ENCODE data around the gene CAPN2.
"Not testable (repeated sequence)": the region's sequence is repeated elsewhere in the genome, so short reads cannot be mapped to it uniquely, and the experiment has no call there.

The CAPN2 gene

DNA sequence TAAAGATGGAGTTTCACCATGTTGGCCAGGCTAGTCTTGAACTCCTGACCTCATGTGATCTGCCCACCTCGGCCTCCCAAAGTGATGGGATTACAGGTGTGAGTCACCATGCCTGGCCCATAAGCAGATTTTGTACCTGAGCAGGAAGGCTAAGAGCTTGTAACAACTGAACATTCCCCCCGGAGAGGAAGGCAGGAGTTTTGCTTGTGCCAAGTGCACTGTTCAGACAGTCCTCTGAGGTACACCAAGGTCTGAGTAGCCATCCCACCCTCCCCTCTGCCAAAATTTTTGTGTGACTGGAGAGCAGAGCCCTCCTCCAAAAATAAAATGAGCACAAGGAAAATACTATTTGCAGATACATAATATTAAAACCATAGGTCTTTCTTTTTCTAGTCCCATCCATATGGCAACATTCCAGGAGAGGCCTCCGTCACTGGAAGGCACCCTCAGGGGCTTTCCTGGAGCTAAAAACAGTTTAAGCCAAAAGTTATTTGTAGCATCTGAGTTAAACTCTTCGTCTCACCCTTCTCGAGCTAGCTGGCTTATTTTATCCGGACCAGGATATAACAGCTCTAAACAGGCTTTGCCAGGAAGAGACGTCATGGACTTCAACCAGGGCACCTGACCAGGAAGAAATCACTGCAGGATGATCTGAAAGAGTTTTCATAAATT lies 27.2 kb downstream of the CAPN2 start:
- DNase-seq (ENCODE audit: low spot score) = no peak

DNA sequence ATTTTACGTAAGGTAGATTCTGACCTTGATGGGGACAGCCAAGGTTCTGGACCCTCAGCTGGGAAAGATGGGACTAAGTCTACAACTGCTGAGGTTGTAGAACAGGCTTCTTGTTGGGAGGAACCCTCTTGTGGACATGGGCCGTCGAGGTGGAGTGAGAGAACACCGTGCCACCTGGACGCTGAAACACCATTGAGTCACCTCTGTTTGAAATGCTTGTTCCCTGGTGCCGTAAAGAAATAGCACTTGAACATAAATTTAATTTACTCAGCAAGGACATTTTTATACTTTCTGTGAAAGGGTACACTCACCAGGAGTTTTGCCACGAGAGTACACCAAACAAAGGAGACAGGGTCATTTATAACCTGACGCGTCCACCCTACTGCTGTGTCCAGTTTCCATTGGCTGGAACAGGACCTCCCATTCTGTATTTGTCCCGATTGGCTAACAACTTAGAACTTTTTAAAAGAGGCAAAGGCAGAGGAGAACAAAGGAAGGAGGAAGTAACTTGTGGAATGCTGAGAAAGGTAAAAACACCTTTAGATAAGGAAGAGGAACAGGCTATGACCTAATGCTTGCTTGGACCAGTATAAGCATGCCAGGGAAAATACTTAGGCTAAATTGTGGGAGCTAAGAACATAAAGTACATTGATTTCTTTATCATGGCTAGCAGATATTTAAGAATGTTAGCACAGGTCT lies 27.8 kb downstream of the CAPN2 start:
- not testable (repeated sequence) for DNase-seq (ENCODE audit: low spot score)

DNA sequence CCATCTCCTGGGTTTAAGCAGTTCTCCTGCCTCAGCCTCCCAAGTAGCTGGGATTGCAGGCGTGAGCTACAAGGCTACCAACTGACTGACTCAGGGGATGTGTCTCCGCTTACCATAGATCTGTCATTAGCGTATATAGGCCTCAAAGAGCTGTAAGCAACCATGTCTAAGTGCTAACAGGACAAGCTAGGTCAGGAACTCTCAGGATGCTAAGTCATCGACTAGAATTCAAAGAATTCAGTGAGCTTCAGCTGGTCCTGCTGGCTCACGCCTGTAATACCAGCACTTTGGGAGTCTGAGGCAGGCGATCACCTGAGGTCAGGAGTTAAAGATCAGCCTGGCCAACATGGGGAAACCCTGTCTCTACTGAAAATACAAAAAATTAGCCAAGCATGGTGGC lies 29.5 kb downstream of the CAPN2 start:
- no peak for DNase-seq (ENCODE audit: low spot score)

DNA sequence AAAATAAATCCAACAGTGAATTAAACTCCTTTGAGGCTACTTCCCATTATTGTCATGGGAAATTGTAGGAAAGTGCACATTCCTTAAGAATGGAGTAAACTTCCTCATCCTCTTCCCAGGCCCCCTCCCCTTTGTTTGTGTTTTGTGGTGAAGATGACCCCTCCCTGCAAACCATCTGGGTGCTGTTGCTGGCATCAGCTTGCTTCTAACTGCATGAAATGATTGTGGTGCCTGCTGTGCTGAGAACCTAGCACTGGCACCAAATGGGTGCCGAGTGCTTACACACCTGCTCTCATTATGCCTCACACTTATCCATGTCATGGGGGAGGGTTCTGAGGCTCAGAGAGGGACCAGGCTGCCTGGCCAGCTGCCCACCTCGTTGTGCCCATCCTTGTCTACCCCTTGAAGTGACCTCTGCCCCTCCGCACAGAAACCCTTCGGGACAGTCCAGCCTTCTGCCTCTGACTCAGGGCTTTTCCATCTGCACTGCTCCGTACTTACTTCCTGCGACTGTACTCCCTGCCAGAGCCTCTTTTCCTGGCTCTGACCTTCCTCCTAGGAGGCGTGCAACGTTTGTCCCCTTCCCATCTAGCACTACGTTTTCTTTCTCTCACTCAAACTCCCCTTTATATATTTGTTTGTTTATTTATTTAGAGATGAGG lies 30.6 kb downstream of the CAPN2 start:
- no peak for DNase-seq (ENCODE audit: low spot score)

DNA sequence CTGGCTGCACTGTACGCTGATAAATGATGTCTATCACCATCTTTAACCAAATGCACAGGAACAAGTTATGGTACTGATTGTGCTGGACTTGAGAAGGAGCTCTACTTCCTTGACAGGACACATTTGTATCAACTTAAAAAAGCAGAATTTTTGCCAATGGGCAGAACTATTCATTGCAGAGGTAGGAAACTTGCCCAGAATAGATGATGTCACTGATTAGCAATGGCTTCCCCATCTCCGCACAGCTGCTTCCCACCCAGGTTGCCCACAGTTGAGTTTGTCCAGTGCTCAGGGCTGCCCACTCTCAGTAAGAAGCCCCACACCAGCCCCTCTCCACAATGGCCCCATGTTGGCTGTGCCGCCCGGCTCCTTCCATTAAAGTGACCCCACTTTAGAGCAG lies 33.4 kb downstream of the CAPN2 start:
- DNase-seq (ENCODE audit: low spot score) = peak; percentile 60

DNA sequence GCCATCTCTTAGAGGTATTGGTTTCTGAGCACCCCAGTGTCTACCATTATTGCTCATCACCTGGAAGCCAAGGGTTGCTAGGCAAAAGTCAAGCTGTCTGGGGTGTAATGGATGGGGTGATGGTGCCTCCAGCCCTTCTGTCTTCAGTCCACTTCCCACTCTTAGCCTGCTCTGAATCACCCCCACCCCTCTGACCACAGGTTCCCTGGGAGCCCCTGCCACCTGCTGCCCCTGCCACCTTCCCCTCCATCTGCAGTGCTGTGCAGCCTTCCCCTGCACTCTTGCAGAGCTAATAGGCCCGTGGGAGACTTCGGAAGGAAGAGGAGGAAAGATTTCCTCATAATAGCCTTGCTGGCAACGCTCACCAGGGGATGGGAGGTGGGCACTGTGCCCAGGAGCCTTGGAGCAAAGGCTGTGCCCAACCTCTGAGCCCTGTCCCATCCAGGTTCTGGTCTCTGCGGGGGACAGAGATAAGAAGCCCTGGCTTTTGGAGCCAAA lies 35.5 kb downstream of the CAPN2 start:
- DNase-seq (ENCODE audit: low spot score) = no peak

DNA sequence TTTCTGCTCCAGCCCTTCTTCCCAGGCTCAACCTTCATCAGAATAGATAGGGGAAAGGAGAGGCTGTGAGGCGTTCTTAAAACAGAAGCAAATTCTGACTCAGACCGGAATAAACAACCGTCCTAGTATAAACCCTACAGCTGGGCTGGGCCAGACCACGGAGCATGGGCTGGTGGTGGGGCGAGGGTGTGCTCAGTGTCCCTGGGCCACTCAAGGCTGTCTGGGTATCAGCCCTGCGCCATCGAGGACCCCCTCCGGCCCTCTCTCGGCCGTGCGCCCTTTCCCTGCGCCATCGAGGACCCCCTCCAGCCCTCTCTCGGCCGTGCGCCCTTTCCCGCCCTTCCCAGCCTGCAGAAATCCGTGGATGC lies 36.0 kb downstream of the CAPN2 start:
- DNase-seq (ENCODE audit: low spot score) = no peak

DNA sequence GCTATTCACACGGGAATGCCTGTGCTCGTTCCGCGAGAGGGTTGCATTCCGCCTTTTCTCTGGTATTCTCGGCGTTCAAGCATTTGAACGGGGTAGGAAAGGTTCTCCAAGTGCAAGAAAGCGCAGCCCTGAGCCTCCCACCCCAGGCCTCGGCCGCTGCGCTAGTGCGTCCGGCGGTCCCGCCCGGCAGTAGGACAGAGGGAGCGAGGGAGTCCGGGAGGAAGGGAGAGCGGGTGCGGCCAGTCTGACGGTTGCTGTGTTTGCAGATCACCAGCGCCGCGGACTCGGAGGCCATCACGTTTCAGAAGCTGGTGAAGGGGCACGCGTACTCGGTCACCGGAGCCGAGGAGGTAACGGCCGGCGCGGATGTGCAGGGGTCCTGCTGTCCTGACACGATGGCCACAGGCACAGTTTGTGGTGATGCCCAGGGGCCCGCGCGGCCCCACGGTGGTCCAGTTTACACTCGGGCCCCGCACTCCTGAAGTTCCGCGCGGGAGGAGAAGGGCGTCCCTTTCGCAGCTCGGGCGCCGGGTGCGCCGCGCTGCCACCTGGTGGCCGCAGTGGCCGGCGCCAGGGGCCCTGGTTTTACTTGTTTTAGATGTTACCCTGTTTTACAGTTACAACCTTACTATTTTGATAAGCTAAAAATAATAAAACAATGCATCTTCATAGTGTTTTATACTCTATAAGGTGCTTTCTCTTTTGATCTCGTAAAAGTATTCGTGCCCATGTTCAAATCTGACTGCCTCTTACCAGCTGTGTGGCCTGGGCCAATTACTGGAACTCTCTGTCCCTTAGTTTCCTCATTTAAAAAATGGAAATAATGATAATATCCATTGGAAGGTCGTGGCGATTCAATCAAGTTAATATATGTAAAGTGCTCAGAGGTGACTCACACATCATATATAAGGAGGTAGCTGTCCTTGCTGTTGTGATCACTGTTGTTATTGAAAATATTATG lies 36.7 kb downstream of the CAPN2 start:
- DNase-seq (ENCODE audit: low spot score) = peak; percentile 87

DNA sequence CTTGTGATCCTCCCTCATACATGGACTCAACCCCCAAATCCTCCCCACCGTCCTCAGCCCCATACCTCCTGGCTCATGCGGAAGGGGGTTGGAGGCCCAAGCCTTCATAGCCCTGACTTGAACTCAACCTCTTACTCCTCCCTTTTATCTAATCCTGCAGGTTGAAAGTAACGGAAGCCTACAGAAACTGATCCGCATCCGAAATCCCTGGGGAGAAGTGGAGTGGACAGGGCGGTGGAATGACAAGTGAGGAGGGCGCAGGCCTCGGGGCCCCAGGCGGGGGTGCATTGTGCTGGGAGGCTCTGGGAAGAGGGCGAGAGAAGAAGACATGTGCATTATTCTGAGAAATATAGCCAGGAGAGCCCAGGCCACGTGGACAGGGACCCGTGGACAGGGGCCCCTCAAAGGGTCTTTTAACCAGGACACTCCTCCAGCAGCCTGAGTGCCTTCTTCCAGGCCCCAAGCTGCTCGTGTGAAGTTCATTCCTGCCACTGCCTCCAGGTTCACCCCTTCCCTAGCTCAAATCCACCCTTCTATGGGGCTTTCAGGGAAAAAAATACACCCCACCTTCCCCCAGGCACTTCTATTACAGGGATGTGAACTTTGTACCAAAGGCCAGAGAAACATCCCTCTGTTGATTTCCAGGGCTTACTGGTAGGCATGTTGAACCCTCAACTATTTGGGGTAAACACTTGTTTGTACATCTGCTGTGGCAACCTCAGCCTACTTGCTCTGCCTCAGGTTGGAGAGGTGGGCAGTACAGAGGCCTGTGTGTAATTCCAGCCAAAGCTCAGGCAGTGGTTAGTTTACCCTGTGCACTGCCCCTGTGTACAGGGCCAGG lies 38.6 kb downstream of the CAPN2 start:
- no peak for DNase-seq (ENCODE audit: low spot score)

DNA sequence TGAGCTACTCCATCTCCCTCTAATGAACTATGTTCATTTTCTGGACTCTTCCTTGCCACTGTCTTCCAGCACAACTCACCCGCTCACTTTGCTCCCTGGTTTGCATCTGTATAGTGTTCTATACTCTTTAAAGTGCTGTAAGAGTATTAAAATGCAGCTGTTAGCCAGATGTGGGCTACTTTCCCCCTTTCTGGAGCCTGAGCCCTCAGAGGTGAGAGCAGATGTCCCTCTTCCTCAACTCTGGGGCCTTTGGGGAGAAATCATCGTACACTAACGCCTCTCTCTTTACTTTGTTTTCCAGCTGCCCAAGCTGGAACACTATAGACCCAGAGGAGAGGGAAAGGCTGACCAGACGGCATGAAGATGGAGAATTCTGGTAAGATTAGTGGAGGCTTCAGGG lies 39.4 kb downstream of the CAPN2 start:
- no peak for DNase-seq (ENCODE audit: low spot score)

DNA sequence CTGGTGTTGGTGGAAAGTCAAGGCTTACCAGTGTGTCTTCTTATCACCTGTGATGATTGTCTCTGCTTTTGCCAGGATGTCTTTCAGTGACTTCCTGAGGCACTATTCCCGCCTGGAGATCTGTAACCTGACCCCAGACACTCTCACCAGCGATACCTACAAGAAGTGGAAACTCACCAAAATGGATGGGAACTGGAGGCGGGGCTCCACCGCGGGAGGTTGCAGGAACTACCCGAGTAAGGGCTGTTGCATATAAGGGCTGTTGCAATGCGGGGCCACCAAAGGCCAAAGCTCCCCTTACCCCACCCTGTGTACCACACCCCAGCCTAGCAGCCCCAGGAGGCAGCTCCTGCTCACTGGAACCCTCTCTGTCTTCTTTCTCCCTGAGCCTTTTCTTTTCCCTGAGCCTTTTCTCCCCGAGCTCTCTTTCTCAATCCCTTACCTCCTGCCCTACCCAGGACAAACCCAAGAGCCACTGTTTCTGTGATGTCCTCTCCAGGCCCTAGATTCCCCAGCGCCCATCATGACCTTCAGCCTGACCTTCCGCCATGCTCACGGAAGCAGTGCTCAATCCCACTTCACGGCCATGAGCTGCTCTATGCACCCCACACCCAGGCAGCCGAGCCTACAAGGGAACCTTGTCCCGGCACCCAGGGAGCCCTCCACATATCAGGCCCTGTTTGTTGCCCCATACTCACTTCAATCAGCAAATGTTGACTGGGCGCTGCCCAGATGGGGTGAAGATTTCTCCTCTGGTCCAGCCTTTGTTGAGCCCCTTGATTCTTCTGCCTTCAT lies 40.6 kb downstream of the CAPN2 start:
- no peak for DNase-seq (ENCODE audit: low spot score)

DNA sequence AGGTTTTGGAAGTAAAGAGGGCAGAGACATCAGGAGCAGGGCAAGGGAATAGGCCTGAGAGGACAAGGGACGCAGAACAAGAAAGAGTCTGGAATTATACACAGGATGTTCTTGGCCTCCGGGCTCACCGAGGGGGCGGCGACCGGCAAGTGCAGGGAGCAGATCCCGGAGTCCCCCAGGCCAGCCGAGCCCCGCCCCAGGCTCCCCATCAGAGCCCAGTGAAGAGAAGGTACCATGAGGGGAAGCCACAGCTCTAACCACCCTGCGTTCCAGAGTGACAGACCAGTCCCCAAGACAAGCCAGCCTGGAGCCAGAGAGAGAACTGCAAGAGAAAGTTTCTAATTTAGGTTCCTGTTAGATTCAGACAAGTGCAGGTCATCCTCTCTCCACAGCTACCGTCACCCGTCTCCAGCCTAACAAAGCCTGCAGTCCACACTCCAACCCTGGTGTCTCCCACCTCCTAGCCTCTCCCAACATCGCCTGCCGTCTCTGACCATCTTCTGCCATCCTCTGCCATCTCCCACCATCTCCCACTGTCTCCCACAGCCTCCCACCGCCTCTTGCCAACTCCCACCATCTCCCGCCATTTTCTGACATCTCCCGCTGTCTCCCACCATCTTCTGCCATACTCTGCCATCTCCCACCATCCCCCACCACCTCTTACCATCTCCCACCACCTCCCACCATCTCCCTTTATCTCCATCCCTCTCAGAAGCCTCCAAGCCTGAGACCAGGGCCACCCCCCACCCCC lies 42.5 kb downstream of the CAPN2 start:
- DNase-seq (ENCODE audit: low spot score) = no peak

DNA sequence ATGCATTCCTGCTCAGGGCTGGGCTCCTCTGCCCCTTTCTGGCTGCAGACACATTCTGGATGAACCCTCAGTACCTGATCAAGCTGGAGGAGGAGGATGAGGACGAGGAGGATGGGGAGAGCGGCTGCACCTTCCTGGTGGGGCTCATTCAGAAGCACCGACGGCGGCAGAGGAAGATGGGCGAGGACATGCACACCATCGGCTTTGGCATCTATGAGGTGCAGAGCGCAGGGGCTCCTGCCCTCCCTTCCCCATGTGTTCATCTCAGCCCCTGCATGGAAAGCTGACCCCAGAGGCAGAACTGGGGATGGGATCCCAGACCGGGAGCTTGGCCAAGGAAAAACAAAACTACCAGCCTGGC lies 43.1 kb downstream of the CAPN2 start:
- DNase-seq (ENCODE audit: low spot score) = no peak

DNA sequence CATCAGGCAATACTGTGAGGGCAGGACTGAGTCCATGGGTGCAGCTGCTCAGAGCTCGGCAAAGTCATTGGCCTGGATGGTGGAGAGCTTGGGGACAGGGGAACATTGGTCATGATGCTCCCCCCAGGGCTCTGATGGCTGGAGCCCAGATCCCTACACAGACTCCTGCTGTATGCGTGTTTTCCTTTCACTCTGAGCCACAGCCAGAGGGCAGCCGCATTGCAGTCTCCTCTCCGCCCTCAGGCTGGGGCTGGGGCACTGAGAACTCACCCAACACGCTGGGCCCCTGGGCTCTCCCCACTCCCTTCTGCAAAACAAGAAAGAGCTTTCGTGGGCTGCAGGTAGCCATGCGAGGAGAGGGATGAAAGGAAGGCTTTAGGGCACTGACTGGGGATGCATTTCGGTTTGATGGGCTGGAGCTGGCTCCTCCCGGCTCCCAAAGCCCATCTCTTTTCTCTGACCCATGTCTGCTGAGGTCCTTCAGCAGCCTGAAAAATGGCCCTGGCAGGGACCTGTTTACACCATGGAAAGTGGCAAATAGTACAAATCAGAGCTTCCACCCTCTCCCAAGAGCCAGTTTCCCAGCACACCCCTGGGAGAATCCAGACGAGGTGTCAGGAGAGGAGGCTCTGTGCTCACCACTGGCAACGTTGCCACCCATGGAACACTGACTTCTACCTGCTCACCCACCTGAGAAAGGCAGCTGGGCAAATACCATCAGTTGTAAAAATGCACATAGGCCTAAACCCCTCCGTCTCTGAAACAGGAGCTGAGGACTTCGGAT lies 43.8 kb downstream of the CAPN2 start:
- DNase-seq (ENCODE audit: low spot score) = no peak

DNA sequence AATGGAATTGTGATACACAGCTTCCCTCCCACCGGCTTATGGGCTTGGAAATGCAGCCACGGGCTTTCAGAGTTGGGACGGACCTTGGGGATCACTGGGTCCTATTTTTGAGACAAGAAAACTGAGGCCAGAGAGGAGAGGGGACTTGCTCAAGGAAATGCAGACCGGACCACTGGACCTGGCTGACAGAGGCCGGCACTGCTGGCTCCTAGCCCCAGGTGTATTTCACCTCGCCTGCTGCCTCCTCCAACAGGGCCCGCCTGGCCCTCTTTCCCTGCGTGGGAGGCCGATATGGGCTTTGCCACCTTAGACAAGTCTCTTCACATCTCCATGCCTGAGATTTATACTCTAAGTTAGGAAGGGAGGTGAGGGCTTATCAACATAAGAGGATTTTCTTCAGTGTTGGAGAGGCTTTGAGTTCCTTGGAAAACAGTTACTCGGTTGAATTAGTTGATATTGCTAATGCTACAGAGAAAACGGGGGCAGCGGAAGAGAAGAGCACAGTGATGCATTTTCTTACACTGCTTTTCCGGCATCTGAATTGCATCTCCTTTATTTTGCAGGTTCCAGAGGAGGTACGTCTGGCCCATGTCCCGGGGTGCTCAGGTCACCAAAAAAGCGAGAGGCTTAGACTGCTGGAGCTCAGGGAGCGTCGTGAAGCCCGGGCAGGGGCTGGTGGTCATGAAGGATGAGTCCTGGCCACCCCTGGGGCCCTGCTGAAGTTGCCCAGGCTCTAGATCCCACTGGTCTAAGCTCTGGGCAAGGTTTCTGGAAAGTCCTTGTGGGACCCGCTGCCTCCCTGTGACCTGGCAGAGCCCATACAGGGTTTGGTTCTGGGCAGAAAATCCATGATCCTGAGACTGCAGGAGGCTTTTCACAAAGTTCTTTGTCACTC lies 44.7 kb downstream of the CAPN2 start:
- no peak for DNase-seq (ENCODE audit: low spot score)

DNA sequence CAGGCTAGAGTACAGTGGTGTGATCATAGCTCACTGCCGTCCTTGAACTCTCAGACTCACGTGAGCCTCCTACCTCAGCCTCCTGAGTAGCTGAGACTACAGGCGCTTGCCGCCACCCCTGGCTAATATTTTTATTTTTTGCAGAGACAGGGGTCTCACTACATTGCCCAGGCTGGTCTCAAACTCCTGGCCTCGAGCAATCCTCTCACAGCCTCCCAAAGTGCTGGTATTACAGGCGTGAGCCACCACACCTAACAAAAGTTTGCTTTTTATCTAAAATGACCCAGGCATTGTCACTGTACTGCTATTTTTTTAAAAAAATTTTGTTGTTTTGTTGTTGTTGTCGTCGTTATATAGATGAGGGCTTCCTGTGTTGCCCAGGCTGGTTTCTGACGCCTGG lies 46.4 kb downstream of the CAPN2 start:
- no peak for DNase-seq (ENCODE audit: low spot score)

DNA sequence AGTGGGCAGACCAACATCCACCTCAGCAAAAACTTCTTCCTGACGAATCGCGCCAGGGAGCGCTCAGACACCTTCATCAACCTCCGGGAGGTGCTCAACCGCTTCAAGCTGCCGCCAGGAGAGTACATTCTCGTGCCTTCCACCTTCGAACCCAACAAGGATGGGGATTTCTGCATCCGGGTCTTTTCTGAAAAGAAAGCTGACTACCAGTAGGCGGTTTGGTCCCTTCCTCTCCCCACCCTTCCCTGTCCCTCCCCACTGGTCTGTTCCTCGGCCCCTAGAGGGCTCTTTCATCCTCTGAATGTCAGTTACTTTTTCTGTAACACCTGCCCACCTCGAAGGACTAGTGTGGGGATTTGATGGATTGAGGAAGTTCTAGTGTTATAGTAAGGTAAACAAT lies 46.9 kb downstream of the CAPN2 start:
- no peak for DNase-seq (ENCODE audit: low spot score)

DNA sequence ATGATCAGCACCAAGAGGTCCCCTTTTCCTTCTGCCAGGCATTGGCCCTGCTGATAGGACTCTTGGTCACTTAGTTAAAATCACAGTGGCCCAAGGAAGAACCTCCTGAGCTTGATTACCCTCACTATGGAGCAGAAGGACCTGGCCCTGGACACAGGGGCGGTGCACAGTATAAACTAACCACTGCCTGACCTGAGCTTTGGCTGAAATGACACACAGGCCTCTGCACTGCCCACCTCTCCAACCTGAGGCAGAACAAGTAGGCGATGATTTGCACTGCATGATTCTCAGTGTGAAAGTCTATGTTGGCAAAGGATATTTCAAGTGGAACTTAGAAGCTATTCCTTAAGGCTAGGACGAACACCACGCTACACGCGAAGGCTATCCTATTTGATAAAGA lies 48.5 kb downstream of the CAPN2 start:
- DNase-seq (ENCODE audit: low spot score) = no peak
